GM19025 (cell line): Measurements from ENCODE around the gene LRRC26.

Experiments used
- ATAC-seq: cut with Tn5 transposase; IDR thresholded peaks from one replicate; pipeline ENCODE4 v1.9.1; 2021; ENCODE audit warnings: mild to moderate bottlenecking, low read depth, moderate library complexity; ENCODE audit not compliant: unreplicated experiment

Gene LRRC26

DNA sequence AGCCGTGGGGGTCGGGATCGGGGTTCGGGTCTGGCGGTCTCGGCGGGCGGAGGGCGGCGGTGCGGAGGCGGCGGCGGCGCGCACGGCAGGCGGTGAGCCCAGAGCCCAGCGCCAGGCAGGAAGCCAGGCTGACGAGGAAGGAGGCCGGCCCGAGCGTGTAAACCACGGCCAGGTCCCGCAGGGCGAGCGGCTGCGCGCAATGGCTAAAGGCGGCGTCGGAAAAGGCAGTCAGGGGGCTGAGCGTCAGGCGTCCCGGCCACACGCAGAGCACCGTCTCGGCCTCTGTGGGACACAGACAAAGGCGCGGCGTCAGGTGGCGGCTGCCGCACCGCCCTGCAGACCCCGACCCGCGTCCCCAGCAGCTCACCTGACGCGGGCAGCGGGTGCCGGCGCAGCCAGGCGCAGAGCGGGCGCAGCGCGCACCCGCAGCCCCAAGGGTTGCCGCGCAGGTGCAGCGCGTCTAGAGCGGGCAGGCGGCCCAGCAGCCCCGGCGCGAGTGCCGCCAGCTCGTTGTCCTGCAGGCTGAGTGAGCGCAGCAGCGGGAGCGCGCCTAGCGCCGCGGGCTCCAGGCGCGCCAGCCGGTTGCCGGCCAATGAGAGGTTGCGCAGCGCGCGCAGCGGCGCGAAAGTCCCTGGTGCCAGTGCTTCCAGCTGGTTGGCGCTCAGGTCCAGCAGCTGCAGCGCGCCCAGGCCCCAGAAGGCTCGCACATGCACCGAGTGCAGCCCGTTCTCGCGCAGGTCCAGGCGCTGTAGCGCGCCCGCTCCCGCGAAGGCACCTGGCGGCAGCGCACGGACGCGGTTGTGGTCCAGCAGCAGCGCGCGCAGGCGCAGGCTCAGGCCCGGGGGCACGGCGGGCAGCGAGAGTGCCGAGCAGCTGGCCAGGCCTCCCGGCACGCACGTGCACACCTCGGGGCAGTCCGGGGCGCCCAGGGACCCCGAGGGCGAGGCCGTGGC lies 671 bp downstream of the LRRC26 start:
- ATAC-seq = no peak

GRCh38 chr9:137168573-137168903 lies 1.3 kb downstream of the LRRC26 start:
- ATAC-seq = no peak

GRCh38 chr9:137167747-137168572 lies 1.9 kb downstream of the LRRC26 start:
- ATAC-seq = no peak

DNA sequence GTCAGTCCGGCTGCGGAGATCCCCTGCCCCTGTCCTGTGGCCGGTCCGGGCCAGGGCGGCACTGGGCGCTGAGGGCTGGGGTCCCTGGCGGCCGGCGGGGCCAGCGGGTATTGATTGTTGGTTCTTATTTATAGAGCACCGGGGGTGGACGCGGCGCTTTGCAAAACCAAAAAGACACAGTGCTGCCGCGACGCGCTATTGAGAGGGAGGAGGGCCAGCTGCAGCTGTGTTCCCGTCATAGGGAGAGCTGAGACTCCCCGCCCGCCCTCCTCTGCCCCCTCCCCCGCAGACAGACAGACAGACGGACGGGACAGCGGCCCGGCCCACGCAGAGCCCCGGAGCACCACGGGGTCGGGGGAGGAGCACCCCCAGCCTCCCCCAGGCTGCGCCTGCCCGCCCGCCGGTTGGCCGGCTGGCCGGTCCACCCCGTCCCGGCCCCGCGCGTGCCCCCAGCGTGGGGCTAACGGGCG lies 2.5 kb downstream of the LRRC26 start:
- ATAC-seq = no peak

DNA sequence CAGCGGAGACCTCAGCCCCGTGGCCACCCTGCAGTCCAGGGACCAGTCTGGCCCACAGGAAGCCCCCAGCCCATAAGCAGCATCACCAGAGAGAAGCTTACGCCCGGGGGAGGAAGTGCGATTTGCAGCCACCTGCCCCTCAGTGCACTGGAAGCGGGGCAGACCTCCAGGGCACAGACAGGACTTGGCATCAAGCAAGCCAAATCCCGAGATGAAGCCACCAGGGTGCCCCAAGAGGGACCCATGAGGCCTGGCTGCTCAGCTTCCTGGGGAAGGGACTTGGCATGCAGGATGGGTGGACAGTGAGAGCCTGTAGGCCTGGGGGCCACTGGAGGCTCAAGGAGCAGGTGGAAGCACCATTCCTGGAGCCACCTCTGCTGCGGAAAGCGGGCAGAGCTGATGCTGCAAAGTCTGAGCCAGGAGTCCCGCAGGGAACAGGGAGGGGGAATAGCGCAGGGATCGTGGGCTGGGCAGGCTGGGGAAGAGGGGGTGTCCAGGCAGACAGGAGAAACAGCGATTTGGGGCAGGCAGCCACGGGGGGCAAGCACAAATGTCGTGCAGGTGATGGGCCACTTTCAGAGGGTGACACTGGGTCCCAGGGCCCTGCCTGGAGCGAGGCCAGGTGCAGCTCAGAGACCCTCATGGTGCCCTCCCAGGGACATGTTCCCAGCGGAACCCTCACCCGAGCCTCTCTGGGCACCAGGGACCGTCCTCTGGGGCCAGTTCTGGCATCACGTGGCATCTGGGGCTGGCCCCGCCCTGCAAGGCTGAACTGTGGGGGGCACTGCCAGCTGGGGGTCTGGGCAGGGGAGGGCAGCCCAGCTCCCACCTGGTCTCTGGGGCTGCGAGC lies 3.2 kb downstream of the LRRC26 start:
- no peak for ATAC-seq

- no peak for ATAC-seq
Measured at GRCh38 chr9:137165250-137165836, 4.5 kb downstream of the LRRC26 start.

DNA sequence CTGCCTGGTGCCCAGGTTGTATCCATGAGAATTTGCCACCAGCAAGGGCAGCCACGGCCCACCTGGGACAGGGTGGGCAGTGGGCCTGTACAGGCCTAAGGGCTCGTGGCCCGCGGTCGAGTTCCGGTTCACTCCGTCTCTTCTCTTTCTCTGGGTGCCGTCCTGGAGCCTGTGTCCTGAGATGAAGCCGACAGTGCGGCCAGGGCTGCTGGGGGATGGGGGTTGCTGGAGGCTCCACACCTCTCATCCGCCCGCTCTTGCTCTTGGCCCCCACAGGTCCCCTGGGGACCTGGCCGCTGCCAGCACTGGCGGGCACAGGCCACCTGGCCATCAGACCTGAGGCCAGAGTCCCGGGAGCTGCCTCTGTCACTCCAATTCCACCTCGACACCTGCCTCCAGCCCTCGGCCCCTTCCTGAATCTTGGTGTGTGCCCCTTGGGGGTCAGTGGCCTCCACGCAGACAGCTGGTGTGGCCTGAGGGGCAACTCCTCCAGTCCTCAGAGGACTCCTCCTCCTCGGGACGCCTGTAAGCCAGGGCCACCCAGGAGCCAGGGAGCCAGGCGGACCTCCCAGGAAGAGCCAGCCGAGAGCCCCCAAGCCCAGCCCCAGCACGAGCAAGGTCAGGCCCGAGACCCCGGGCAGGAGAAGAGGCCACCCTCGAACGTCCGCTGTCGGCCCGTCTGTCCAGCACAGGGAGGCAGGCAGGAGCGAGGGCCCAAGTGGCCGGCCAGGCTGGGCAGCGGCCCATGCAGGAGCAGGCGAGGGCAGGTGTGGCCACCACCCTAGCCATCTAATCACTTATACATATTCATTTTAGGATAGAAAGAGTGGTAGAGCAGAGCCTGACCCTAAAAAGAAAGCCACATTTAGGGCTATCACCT lies 5.2 kb downstream of the LRRC26 start:
- no peak for ATAC-seq

- ATAC-seq = no peak
Measured at GRCh38 chr9:137163805-137164204, 6.0 kb downstream of the LRRC26 start.

DNA sequence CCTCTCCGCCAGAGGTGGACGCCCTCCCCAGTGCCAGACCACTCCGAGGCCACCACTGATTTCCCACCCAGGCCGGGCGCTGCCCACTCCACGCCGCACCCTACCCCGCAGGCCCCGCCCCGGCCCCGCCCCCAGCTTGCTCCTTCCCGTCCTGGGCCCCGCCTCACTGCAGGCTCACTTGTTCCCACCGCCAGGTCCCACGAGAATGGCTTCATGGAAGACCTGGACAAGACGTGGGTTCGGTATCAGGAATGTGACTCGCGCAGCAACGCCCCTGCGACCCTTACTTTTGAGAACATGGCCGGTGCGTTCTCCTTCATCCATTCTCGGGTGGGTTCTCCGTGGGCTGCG lies 6.5 kb downstream of the LRRC26 start:
- no peak for ATAC-seq

GRCh38 chr9:137162505-137163364 lies 7.1 kb downstream of the LRRC26 start:
- no peak for ATAC-seq

DNA sequence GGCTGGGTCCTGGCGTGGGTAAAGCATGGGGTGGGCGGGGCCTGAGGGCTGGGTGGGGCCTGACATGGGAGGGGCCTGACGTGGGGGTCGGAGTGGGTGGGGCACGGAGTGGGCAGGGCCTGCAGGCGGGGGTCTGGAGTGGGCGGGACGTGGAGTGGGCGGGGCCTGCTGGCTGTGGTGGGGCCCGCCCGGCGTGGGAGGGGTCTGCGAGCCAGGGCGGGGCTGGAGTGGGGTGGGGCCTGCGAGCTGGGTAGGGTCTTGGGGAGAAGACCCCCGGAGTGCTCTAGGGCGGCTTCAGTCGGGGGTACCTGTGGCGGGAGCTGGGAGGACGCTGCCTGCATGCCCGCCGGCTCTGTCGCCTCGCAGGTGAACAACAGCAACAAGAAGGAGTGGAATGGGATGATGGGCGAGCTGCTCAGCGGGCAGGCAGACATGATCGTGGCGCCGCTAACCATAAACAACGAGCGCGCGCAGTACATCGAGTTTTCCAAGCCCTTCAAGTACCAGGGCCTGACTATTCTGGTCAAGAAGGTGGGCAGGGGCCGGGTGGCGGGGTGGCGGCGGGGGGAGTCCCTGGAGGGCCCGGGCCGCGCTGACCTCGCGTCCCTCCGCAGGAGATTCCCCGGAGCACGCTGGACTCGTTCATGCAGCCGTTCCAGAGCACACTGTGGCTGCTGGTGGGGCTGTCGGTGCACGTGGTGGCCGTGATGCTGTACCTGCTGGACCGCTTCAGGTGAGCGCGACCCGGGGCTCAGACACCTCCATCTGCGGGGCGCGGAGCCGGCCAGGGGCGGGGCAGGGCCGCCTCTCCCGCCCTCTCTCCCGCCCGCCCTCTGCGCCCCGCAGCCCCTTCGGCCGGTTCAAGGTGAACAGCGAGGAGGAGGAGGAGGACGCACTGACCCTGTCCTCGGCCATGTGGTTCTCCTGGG lies 8.0 kb downstream of the LRRC26 start:
- no peak for ATAC-seq

DNA sequence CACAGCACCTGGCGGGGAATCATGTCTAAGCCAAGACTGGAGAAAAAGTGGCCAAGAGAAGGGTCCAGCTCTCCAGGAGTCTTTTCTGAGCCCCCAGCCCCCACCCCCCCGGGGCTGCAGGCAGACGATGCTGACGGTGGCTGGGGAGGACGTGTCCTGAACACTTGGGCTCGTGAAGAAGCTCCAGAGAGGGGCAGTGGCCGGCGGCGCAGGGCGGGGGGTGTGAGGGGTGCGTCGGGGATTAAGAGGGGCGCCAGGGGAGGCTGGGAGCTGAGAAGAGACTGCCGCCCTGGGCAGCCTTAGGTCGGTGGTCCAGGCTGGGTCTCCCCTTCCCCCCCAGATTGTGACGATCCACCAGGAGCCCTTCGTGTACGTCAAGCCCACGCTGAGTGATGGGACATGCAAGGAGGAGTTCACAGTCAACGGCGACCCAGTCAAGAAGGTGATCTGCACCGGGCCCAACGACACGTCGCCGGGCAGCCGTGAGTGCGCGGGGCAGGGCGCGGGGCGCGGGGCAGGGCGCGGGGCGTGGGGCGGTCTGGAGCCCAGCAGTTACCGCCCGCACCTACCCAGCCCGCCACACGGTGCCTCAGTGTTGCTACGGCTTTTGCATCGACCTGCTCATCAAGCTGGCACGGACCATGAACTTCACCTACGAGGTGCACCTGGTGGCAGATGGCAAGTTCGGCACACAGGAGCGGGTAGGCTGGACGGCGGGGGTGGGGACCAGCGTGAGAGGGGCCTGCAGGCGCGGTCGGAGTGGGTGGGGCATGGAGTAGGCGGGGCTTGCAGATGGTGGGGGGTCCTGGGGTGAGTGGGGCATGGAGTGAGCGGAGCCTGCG lies 8.9 kb downstream of the LRRC26 start:
- ATAC-seq = no peak

- ATAC-seq = no peak
Measured at GRCh38 chr9:137160054-137160425, 9.8 kb downstream of the LRRC26 start.

DNA sequence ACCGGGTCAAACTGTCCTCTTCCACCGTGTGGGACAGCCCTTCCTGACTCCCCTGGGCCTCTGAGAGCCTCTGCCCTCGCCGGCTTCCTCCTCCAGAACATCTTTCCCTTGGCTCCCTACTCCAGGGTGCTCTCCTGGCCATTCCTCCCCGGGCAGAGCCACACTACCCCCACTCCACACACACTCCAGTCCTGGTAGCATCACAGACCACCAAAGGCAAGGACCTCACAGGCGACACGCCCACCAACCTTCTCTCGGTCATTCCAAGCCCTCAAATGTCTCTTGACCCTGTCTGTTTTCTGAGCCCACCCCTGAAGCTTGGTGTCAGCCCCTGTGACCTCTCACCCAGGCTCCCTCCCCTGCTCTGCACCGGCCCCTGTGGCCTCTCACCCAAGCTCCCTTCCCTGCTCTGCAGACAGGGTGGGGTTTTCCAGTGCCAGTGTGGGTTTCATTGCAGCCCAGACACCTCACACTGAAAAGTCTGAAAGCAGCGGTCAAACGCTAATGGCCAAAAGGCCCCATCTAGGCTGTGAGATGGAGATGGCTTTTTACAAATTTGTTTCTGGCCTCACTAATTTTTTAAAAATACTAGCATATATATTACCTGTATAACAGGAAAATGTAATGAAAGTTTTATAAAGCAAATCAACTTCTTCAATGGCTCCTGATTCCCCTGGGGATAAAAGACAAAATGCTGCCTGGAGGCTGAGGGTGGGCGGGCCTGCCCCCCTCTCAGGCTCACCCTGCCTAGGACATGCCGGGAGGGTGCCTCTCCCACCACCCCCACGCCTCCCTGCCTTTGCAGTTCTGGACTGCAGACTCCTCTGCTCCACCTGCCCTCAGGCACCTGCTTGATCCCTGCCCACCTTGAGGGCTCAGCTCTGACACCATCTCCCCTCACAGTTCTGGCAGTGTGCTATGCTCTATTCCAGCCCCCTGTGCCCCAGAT lies 10.5 kb downstream of the LRRC26 start:
- no peak for ATAC-seq

DNA sequence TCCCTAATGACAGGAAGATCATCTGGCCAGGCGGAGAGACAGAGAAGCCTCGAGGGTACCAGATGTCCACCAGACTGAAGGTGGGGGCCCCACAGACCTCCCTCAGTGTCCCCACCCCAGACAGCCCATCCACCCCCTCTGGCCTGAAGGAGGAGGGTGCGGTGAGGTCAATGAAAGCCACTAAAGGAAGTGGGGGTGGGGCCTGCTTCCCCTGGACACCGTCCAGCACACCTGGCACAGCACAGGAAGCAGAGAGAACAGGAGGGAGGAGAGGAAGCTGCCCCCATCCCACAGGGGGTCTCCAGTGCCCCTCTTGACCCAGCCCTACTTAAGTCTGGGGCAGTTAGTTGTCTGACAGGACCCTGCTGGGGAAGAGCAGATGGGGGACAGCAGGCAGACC lies 11.2 kb downstream of the LRRC26 start:
- no peak for ATAC-seq
